CD4-positive, alpha-beta T cell (primary cell): ENCODE data around the gene ALG3. TPM values are rescaled to one million over a fixed set of nuclear protein-coding genes. Genes with fewer than 3 reads are reported as not detected.

Source experiments
- ATAC-seq: fragments of 200-7000 bp; cut with Tn5 transposase; one replicate; pipeline ENCODE4 v1.10.0; 2022; ENCODE audit warnings: mild to moderate bottlenecking; ENCODE audit not compliant: poor library complexity
- CTCF ChIA-PET: fragments of 350-600 bp; sonication (Branson Sonifier 250); formaldehyde crosslinking; loops from one replicate; lab custom pipeline; 2021; ENCODE audit warnings: antibody characterized with exemption, inconsistent platforms; lab: Charles Lee
- POLR2A ChIA-PET: fragments of 350-600 bp; sonication (Branson Sonifier 250); formaldehyde crosslinking; loops from one replicate; lab custom pipeline; 2021; ENCODE audit warnings: antibody characterized with exemption, inconsistent platforms; lab: Charles Lee
- DNase-seq, 14 experiments: peaks; one replicate each; pipeline ENCODE4 v3.0.0-alpha.2; 2013 to 2020; ENCODE audit warnings: mixed read lengths in 2 of 14
- H3K27ac ChIP-seq, 2 donors: one replicate each; pipeline versions ENCODE4 v1.5.1 to v1.7.0; 2013; ENCODE audit warnings: low read length in 2 of 2, low read depth in 1 of 2, mild to moderate bottlenecking in 1 of 2
- H3K27me3 ChIP-seq, 2 experiments: 1 replicate in 1 of 2; 2 replicates in 1 of 2; pipeline versions ENCODE4 v1.6.1 to v1.7.0; 2013; ENCODE audit warnings: low read length in 2 of 2, control low read depth in 1 of 2, mild to moderate bottlenecking in 1 of 2, moderate library complexity in 1 of 2; ENCODE audit not compliant: insufficient read depth in 2 of 2, control insufficient read depth in 1 of 2
- H3K36me3 ChIP-seq: one replicate; pipeline ENCODE4 v1.6.1; 2013; ENCODE audit warnings: low read length, control low read depth; ENCODE audit not compliant: insufficient read depth
- H3K4me1 ChIP-seq: one replicate; pipeline ENCODE4 v1.6.1; 2013; ENCODE audit warnings: low read length, control low read depth; ENCODE audit not compliant: insufficient read depth
- H3K4me3 ChIP-seq: one replicate; pipeline ENCODE4 v1.5.1; 2013; ENCODE audit warnings: mild to moderate bottlenecking, low read length, moderate library complexity
- H3K9me3 ChIP-seq, 2 experiments: 1 replicate in 1 of 2; 2 replicates in 1 of 2; pipeline versions ENCODE4 v1.6.1 to v1.7.0; 2013; ENCODE audit warnings: low read length in 2 of 2, mild to moderate bottlenecking in 2 of 2, control low read depth in 1 of 2, moderate library complexity in 1 of 2; ENCODE audit not compliant: control insufficient read depth in 1 of 2, insufficient read depth in 1 of 2
- H3K27ac Mint-ChIP-seq: one replicate; pipeline ENCODE4 v1.8.0; 2020; ENCODE audit warnings: mixed read lengths
- H3K27me3 Mint-ChIP-seq: one replicate; pipeline ENCODE4 v1.8.0; 2021; ENCODE audit warnings: mixed read lengths
- H3K36me3 Mint-ChIP-seq: one replicate; pipeline ENCODE4 v1.8.0; 2021; ENCODE audit warnings: low read depth, mixed read lengths
- H3K4me1 Mint-ChIP-seq: one replicate; pipeline ENCODE4 v1.8.0; 2021; ENCODE audit warnings: low read depth, mixed read lengths
- H3K4me3 Mint-ChIP-seq: one replicate; pipeline ENCODE4 v1.8.0; 2020; ENCODE audit warnings: mild to moderate bottlenecking, mixed read lengths
- H3K9me3 Mint-ChIP-seq: one replicate; pipeline ENCODE4 v1.8.0; 2020; ENCODE audit warnings: mixed read lengths
- CTCF ChIP-seq: fragments of 200-600 bp; IDR thresholded peaks from one replicate; pipeline ENCODE4 v1.8.0; 2022; ENCODE audit warnings: antibody characterized with exemption, mild to moderate bottlenecking
- intact Hi-C, 2 experiments: fragments of 100-400 bp; cut with DNase I in 1 of 2; cut with micrococcal nuclease in 1 of 2; formaldehyde crosslinking; loops; one replicate each; pipeline versions ENCODE4 v1.15.1 to v1.9.0; 2023 to 2025; cut with DNase I, micrococcal nuclease
- total RNA-seq, 174 experiments: library from RNA in 2 of 174; stranded (reverse) in 2 of 174; gene quantifications; one replicate each; pipeline ENCODE4 v1.2.3 and lab custom pipeline; 2021 to 2026

The ALG3 gene
- total RNA-seq, 2 experiments from 2014 or later, result 12.0 to 13.5 TPM

GRCh38 chr3:184228376-184229137 is 20.2 kb downstream of the ALG3 start:
- Histone ChIP-seq H3K4me3 (no peak overlapping the region), H3K27me3 (peaks cover 46 to 49% of the 10 kb centered on the region in 2 experiments)
- no peak for TF ChIP-seq CTCF

GRCh38 chr3:184227481-184227935 is 21.3 kb downstream of the ALG3 start:
- H3K27me3 Mint-ChIP-seq, result peaks cover 74% of the 10 kb centered on the region
- peak; percentile 42 for ATAC-seq
- Histone ChIP-seq H3K27ac (no peak overlapping the region), H3K9me3 (peaks cover 0 to 5% of the 10 kb centered on the region in 2 experiments), H3K27me3 (peaks cover 42 to 44% of the 10 kb centered on the region in 2 experiments), H3K4me1 (peaks cover 24% of the 10 kb centered on the region), H3K36me3 (no peaks in the 10 kb centered on the region), H3K4me3 (no peak overlapping the region)
- no peak overlapping the region for H3K27ac Mint-ChIP-seq
- peak; percentile 84 for TF ChIP-seq CTCF
- H3K36me3 Mint-ChIP-seq, result no peaks in the 10 kb centered on the region
- H3K4me3 Mint-ChIP-seq, result no peak overlapping the region
- intact Hi-C loops, result loop anchor here (1.0 to 5.0 kb wide), 4 partner anchors 23 to 317 kb away; no protein-coding TSS in a partner anchor
- ChIA-PET CTCF (interaction anchor here (0.6 to 3.6 kb wide), 24 partner anchors 9 to 343 kb away, joined by 3 to 21 read pairs (median 4); partner anchors contain the start of genes ABCF3, ALG3, CAMK2N2 and EEF1AKMT4), POLR2A (interaction anchor here (1.1 to 2.0 kb wide), 2 partner anchors 23 to 90 kb away, joined by 3 to 7 read pairs; no protein-coding TSS in a partner anchor)
- no peaks in the 10 kb centered on the region for H3K9me3 Mint-ChIP-seq
- peak; percentile 22 to 78 (median 42) for DNase-seq
- H3K4me1 Mint-ChIP-seq, result peaks cover 14% of the 10 kb centered on the region

More at GRCh38 chr3:184228376-184229137, 20.2 kb downstream of the ALG3 start:
- Histone ChIP-seq H3K4me1 (peaks cover 24% of the 10 kb centered on the region), H3K9me3 (peaks cover 0 to 5% of the 10 kb centered on the region in 2 experiments), H3K27ac (no peak overlapping the region), H3K36me3 (no peaks in the 10 kb centered on the region)
- Mint-ChIP-seq H3K36me3 (no peaks in the 10 kb centered on the region), H3K4me3 (peak overlapping the region; percentile 85), H3K27me3 (peaks cover 74% of the 10 kb centered on the region), H3K27ac (no peak overlapping the region), H3K9me3 (no peaks in the 10 kb centered on the region), H3K4me1 (peaks cover 14% of the 10 kb centered on the region)
- peak in 1 of 14 experiments; percentile 9 for DNase-seq
- CTCF ChIA-PET, result interaction anchor here (0.5 to 3.6 kb wide), 10 partner anchors 19 to 344 kb away, joined by 3 to 21 read pairs (median 6); partner anchors contain the start of genes ALG3, CAMK2N2, EEF1AKMT4 and PARL
- intact Hi-C loops, result loop anchor here (1.0 to 5.0 kb wide), 2 partner anchors 23 to 59 kb away; no protein-coding TSS in a partner anchor
- ATAC-seq, result no peak
- POLR2A ChIA-PET, result interaction anchor here (2.0 kb wide), 1 partner anchor 22 kb away, joined by 7 read pairs; no protein-coding TSS in a partner anchor

- ChIA-PET CTCF (no interaction called here), POLR2A (no interaction called here)
- Histone ChIP-seq H3K27ac (no peak overlapping the region), H3K4me3 (no peak overlapping the region), H3K27me3 (peaks cover 16 to 21% of the 10 kb centered on the region in 2 experiments), H3K9me3 (no peaks in the 10 kb centered on the region), H3K4me1 (peaks cover 7% of the 10 kb centered on the region), H3K36me3 (no peaks in the 10 kb centered on the region)
- H3K9me3 Mint-ChIP-seq, result no peaks in the 10 kb centered on the region
- peaks cover 3% of the 10 kb centered on the region for H3K4me1 Mint-ChIP-seq
- no peak overlapping the region for H3K4me3 Mint-ChIP-seq
- H3K27ac Mint-ChIP-seq, result no peak overlapping the region
- H3K27me3 Mint-ChIP-seq, result peaks cover 66% of the 10 kb centered on the region
- DNase-seq (no peak), ATAC-seq (no peak)
- intact Hi-C loops, result no loop called here
- no peaks in the 10 kb centered on the region for H3K36me3 Mint-ChIP-seq
- TF ChIP-seq CTCF, result no peak
Measured at GRCh38 chr3:184223946-184224345, 24.8 kb downstream of the ALG3 start.
